GM12878 (cell line): ENCODE results near the gene TATDN3. TPM values are rescaled to one million over a fixed set of nuclear protein-coding genes. Genes with fewer than 3 reads are reported as not detected.

Experiments used
- DPF2 ChIP-seq: fragments of 450-650 bp; IDR thresholded peaks from 2 replicates; pipeline ENCODE4 v1.6.1; 2017; ENCODE audit warnings: mild to moderate bottlenecking
- EP300 ChIP-seq, 2 experiments: fragments of 150-350 bp in 1 of 2; IDR thresholded peaks; 2 replicates each; pipeline ENCODE4 v1.6.1; 2011 to 2012; ENCODE audit warnings: low read depth in 2 of 2, low read length in 2 of 2, borderline replicate concordance in 1 of 2, improper control_type of control experiment in 1 of 2, inconsistent platforms in 1 of 2; ENCODE audit not compliant: control insufficient read depth in 1 of 2
- GATAD2B ChIP-seq: fragments of 450-650 bp; conservative IDR thresholded peaks from 2 replicates; pipeline ENCODE4 v1.6.1; 2017; ENCODE audit warnings: low read depth, mild to moderate bottlenecking, moderate library complexity
- MEF2B ChIP-seq: fragments of 450-650 bp; IDR thresholded peaks from 2 replicates; pipeline ENCODE4 v1.6.1; 2018; ENCODE audit warnings: mild to moderate bottlenecking, moderate library complexity; ENCODE audit not compliant: partially characterized antibody, poor library complexity, severe bottlenecking
- NBN ChIP-seq: fragments of 450-650 bp; IDR thresholded peaks from 2 replicates; pipeline ENCODE4 v1.6.1; 2016
- NR2C2 ChIP-seq: IDR thresholded peaks from 2 replicates; pipeline ENCODE4 v1.6.1; 2011; ENCODE audit warnings: borderline replicate concordance, low read depth; ENCODE audit not compliant: control insufficient read depth, insufficient read length
- RAD21 ChIP-seq: IDR thresholded peaks from 2 replicates; pipeline ENCODE4 v1.6.1; 2011; ENCODE audit warnings: mild to moderate bottlenecking, low read depth, low read length, moderate library complexity; ENCODE audit not compliant: insufficient read depth
- RELA ChIP-seq: fragments of 450-650 bp; IDR thresholded peaks from 2 replicates; pipeline ENCODE4 v1.8.0; 2014; ENCODE audit warnings: borderline replicate concordance; ENCODE audit not compliant: partially characterized antibody
- RFX5 ChIP-seq: IDR thresholded peaks from 2 replicates; pipeline ENCODE4 v1.6.1; 2011; ENCODE audit warnings: low read depth, low read length, improper control_type of control experiment
- SPI1 ChIP-seq: IDR thresholded peaks from 2 replicates; pipeline ENCODE4 v1.6.1; 2011; ENCODE audit warnings: low read depth, mild to moderate bottlenecking, low read length, moderate library complexity, borderline replicate concordance; ENCODE audit not compliant: insufficient read depth
- SUZ12 ChIP-seq: fragments of 200-600 bp; sonication (generic); IDR thresholded peaks from one replicate; pipeline ENCODE4 v1.6.1; 2018; ENCODE audit warnings: antibody characterized with exemption, mild to moderate bottlenecking; ENCODE audit not compliant: unreplicated experiment
- YY1 ChIP-seq: IDR thresholded peaks from 2 replicates; pipeline ENCODE4 v1.6.1; 2011; ENCODE audit warnings: low read depth, mild to moderate bottlenecking, low read length
- polyA plus RNA-seq, 11 experiments: library from polyadenylated mRNA; depleted of rRNA in 4 of 11; unstranded in 6 of 11; stranded (reverse) in 5 of 11; fragments of >200 nt; fragmentation: Nextera tagmentation in 4 of 11; fragmentation: Illumina TruSeq in 1 of 11; extraction: Ambion mirVana in 4 of 11; extraction: Trizol in 1 of 11; gene quantifications; 1 replicate in 1 of 11; 2 replicates in 10 of 11; pipeline versions ENCODE4 v1.2.1 to v1.2.3, GENCODE V29; 2011 to 2016; ENCODE audit warnings: inconsistent platforms in 2 of 11, missing spikeins in 2 of 11, low read depth in 1 of 11
- total RNA-seq, 4 experiments: library from RNA; depleted of rRNA in 3 of 4; stranded (reverse); fragments of >200 nt in 3 of 4; fragmentation: Illumina TruSeq in 1 of 4; extraction: Trizol in 1 of 4; gene quantifications; 2 replicates each; pipeline versions ENCODE4 v1.2.1 to v1.2.3, GENCODE V29; 2013 to 2021
- TF ChIP-seq, protein P1 (sequence below): fragments of 450-650 bp; formaldehyde crosslinking; IDR thresholded peaks from 2 replicates; pipeline ENCODE4 v1.4.0; 2020; ENCODE audit warnings: mild to moderate bottlenecking, moderate library complexity
- TF ChIP-seq, protein P2 (sequence below): fragments of 450-650 bp; IDR thresholded peaks from 2 replicates; pipeline ENCODE4 v1.6.1; 2017; ENCODE audit warnings: mild to moderate bottlenecking, moderate library complexity
- TF ChIP-seq, protein P3 (sequence below): fragments of 450-650 bp; IDR thresholded peaks from 2 replicates; pipeline ENCODE4 v1.6.1; 2016; ENCODE audit warnings: mild to moderate bottlenecking, moderate library complexity, borderline replicate concordance

The TATDN3 gene
- total and polyA plus RNA-seq, 10 of the 15 experiments (the other 5 are each of a cell fraction or from before 2014, with no cell fraction given), result 15.5 to 40.0 (median 22.7) TPM

DNA sequence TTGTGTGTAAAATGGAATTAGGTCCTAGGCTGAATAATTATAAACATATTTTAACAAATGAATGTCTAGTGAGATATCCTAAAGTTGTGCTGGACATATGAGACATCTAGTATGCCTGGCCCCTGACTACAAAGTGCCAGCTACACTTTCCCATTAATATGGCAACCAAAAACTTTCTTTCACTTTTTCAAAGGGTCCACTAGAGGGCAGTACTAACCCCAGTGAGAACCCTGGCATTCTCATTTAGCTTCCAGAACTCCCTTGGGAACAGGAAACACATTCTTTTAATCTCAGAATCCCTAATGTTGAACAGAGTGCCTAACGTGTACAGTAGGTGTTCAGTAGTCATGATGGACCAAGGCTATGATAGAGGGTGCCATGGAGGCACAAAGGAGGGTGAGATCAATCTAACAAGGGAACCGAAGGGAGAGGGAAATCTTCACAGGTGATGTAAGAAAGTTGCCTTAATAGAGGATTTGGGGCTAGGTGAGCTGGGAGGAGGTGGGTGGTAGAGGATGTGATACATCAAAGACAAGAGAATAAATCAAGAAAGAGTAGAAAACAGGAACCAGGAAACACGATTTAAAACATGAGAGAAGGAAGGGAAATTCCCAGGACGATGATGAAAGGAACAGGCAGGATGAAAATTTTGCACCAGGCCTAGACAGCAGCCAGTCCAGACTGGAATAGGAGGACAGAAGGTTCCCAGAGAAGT, 41.7 kb upstream of the TATDN3 start (continued):
- TF ChIP-seq MEF2B (peak; percentile 81), YY1 (peak; percentile 48; the same call in 1 of the 2 replicates), GATAD2B (no peak), SPI1 (peak; percentile 83), EP300 (IDR thresholded peaks at IDR 0.05; ENCODE audit: borderline replicate concordance in 1 of 2, control insufficient read depth in 1 of 2, low read depth in 2 of 2, low read length in 2 of 2) (no peak; a peak in 1 of 4 replicates), SUZ12 (no peak), DPF2 (peak; percentile 72; the same call in 1 of the 2 replicates), NR2C2 (no peak), RELA (peak; percentile 65), RFX5 (no peak), RAD21 (peak; percentile 47), NBN (0 out of 2 replicates have a peak, but pooled peaks have one; percentile 50)
- TF ChIP-seq, protein P1, sequence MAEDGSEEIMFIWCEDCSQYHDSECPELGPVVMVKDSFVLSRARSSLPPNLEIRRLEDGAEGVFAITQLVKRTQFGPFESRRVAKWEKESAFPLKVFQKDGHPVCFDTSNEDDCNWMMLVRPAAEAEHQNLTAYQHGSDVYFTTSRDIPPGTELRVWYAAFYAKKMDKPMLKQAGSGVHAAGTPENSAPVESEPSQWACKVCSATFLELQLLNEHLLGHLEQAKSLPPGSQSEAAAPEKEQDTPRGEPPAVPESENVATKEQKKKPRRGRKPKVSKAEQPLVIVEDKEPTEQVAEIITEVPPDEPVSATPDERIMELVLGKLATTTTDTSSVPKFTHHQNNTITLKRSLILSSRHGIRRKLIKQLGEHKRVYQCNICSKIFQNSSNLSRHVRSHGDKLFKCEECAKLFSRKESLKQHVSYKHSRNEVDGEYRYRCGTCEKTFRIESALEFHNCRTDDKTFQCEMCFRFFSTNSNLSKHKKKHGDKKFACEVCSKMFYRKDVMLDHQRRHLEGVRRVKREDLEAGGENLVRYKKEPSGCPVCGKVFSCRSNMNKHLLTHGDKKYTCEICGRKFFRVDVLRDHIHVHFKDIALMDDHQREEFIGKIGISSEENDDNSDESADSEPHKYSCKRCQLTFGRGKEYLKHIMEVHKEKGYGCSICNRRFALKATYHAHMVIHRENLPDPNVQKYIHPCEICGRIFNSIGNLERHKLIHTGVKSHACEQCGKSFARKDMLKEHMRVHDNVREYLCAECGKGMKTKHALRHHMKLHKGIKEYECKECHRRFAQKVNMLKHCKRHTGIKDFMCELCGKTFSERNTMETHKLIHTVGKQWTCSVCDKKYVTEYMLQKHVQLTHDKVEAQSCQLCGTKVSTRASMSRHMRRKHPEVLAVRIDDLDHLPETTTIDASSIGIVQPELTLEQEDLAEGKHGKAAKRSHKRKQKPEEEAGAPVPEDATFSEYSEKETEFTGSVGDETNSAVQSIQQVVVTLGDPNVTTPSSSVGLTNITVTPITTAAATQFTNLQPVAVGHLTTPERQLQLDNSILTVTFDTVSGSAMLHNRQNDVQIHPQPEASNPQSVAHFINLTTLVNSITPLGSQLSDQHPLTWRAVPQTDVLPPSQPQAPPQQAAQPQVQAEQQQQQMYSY, result no peak
- TF ChIP-seq, protein P2, sequence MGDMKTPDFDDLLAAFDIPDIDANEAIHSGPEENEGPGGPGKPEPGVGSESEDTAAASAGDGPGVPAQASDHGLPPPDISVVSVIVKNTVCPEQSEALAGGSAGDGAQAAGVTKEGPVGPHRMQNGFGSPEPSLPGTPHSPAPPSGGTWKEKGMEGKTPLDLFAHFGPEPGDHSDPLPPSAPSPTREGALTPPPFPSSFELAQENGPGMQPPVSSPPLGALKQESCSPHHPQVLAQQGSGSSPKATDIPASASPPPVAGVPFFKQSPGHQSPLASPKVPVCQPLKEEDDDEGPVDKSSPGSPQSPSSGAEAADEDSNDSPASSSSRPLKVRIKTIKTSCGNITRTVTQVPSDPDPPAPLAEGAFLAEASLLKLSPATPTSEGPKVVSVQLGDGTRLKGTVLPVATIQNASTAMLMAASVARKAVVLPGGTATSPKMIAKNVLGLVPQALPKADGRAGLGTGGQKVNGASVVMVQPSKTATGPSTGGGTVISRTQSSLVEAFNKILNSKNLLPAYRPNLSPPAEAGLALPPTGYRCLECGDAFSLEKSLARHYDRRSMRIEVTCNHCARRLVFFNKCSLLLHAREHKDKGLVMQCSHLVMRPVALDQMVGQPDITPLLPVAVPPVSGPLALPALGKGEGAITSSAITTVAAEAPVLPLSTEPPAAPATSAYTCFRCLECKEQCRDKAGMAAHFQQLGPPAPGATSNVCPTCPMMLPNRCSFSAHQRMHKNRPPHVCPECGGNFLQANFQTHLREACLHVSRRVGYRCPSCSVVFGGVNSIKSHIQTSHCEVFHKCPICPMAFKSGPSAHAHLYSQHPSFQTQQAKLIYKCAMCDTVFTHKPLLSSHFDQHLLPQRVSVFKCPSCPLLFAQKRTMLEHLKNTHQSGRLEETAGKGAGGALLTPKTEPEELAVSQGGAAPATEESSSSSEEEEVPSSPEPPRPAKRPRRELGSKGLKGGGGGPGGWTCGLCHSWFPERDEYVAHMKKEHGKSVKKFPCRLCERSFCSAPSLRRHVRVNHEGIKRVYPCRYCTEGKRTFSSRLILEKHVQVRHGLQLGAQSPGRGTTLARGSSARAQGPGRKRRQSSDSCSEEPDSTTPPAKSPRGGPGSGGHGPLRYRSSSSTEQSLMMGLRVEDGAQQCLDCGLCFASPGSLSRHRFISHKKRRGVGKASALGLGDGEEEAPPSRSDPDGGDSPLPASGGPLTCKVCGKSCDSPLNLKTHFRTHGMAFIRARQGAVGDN, result no peak
- TF ChIP-seq, protein P3, sequence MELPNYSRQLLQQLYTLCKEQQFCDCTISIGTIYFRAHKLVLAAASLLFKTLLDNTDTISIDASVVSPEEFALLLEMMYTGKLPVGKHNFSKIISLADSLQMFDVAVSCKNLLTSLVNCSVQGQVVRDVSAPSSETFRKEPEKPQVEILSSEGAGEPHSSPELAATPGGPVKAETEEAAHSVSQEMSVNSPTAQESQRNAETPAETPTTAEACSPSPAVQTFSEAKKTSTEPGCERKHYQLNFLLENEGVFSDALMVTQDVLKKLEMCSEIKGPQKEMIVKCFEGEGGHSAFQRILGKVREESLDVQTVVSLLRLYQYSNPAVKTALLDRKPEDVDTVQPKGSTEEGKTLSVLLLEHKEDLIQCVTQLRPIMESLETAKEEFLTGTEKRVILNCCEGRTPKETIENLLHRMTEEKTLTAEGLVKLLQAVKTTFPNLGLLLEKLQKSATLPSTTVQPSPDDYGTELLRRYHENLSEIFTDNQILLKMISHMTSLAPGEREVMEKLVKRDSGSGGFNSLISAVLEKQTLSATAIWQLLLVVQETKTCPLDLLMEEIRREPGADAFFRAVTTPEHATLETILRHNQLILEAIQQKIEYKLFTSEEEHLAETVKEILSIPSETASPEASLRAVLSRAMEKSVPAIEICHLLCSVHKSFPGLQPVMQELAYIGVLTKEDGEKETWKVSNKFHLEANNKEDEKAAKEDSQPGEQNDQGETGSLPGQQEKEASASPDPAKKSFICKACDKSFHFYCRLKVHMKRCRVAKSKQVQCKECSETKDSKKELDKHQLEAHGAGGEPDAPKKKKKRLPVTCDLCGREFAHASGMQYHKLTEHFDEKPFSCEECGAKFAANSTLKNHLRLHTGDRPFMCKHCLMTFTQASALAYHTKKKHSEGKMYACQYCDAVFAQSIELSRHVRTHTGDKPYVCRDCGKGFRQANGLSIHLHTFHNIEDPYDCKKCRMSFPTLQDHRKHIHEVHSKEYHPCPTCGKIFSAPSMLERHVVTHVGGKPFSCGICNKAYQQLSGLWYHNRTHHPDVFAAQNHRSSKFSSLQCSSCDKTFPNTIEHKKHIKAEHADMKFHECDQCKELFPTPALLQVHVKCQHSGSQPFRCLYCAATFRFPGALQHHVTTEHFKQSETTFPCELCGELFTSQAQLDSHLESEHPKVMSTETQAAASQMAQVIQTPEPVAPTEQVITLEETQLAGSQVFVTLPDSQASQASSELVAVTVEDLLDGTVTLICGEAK, result no peak; the same call in 1 of the 2 replicates
